HCT116 (cell line): ENCODE results near the gene CLCN4. TPM values are rescaled to one million over a fixed set of nuclear protein-coding genes. Genes with fewer than 3 reads are reported as not detected.
A peak's percentile ranks its signal among the peaks of the same experiment; 100 is the strongest.

Source experiments
- ATAC-seq: fragments of 200-7000 bp; cut with Tn5 transposase; 2 replicates; pipeline ENCODE4 v1.9.1; 2020; ENCODE audit warnings: mild to moderate bottlenecking, moderate library complexity
- BruUV-seq: library from RNA; stranded (reverse); fragments of 400-500 nt; replicated peaks from 2 replicates; lab custom pipeline; 2021; lab: Mats Ljungman, UMichigan
- CTCF ChIA-PET: fragments of 300-600 bp; sonication (Branson Sonifier 250); formaldehyde crosslinking; loops from one replicate; lab custom pipeline; 2021; ENCODE audit warnings: antibody characterized with exemption; lab: Charles Lee
- POLR2A ChIA-PET: fragments of 300-600, 350-600 bp; sonication (Branson Sonifier 250); formaldehyde crosslinking; loops from one replicate; lab custom pipeline; 2021; ENCODE audit warnings: antibody characterized with exemption; lab: Charles Lee
- RAD21 ChIA-PET, 2 experiments: fragments of 300-600 bp; sonication (Branson Sonifier 250); formaldehyde crosslinking; loops; one replicate each; lab custom pipeline; 2023; ENCODE audit warnings: low total read pairs in 2 of 2; ENCODE audit not compliant: uncharacterized antibody in 2 of 2, unreplicated experiment in 2 of 2, low non-redundant PET in 1 of 2; lab: Charles Lee
- DNase-seq: peaks from one replicate; pipeline ENCODE4 v3.0.0-alpha.2; 2010; ENCODE audit warnings: low read depth, low spot score
- H2AFZ ChIP-seq: fragments of 200-600 bp; shearing (Covaris generic), sonication (generic); 2 replicates; pipeline ENCODE4 v1.6.1; 2017; ENCODE audit warnings: low read depth, mixed run types, mixed read lengths, antibody characterized with exemption, low read length; ENCODE audit not compliant: poor library complexity, severe bottlenecking
- H3K27ac ChIP-seq: 2 replicates; pipeline ENCODE4 v1.5.1; 2012; ENCODE audit warnings: low read depth, low read length
- H3K27me3 ChIP-seq: fragments of 200-600 bp; sonication (generic); 2 replicates; pipeline ENCODE4 v1.6.1; 2016; ENCODE audit warnings: mixed run types, low read length, mixed read lengths; ENCODE audit not compliant: insufficient read depth
- H3K36me3 ChIP-seq, 2 experiments: fragments of 200-500 bp in 1 of 2; fragments of 200-600 bp in 1 of 2; sonication (Bioruptor generic) in 1 of 2; sonication (generic) in 1 of 2; 2 replicates each; pipeline versions ENCODE4 v1.5.1 to v1.6.1; 2014 to 2016; ENCODE audit warnings: low read length in 2 of 2, inconsistent platforms in 1 of 2, mixed read lengths in 1 of 2, mixed run types in 1 of 2; ENCODE audit not compliant: insufficient read depth in 2 of 2, control insufficient read depth in 1 of 2
- H3K4me1 ChIP-seq, 2 experiments: fragments of 200-600 bp in 1 of 2; sonication (generic) in 1 of 2; 2 replicates each; pipeline versions ENCODE4 v1.5.1 to v1.6.1; 2012 to 2017; ENCODE audit warnings: low read length in 2 of 2, inconsistent platforms in 1 of 2, mild to moderate bottlenecking in 1 of 2, mixed read lengths in 1 of 2, mixed run types in 1 of 2, moderate library complexity in 1 of 2; ENCODE audit not compliant: insufficient read depth in 2 of 2, control insufficient read depth in 1 of 2
- H3K4me2 ChIP-seq: fragments of 200-600 bp; sonication (generic); 2 replicates; pipeline ENCODE4 v1.6.1; 2017; ENCODE audit warnings: mixed run types, low read length, mixed read lengths
- H3K4me3 ChIP-seq, 2 experiments: fragments of 200-600 bp in 1 of 2; sonication (generic) in 1 of 2; replicated peaks in 1 of 2; 2 replicates each; pipeline ENCODE4 v1.5.1; 2011 to 2016; ENCODE audit warnings: low read length in 2 of 2, control low read depth in 1 of 2, low read depth in 1 of 2, mild to moderate bottlenecking in 1 of 2, mixed read lengths in 1 of 2, mixed run types in 1 of 2
- H3K79me2 ChIP-seq: fragments of 200-600 bp; sonication (generic); 2 replicates; pipeline ENCODE4 v1.6.1; 2017; ENCODE audit warnings: mild to moderate bottlenecking, mixed run types, low read length, moderate library complexity, mixed read lengths; ENCODE audit not compliant: insufficient read depth
- H3K9ac ChIP-seq: fragments of 200-600 bp; sonication (generic); 2 replicates; pipeline ENCODE4 v1.6.1; 2016; ENCODE audit warnings: low read length, mixed read lengths
- H3K9me2 ChIP-seq: fragments of 200-600 bp; sonication (generic), shearing (Covaris generic); 2 replicates; pipeline ENCODE4 v1.6.1; 2017; ENCODE audit warnings: mixed run types, mild to moderate bottlenecking, moderate library complexity; ENCODE audit not compliant: insufficient read depth
- H3K9me3 ChIP-seq, 2 experiments: fragments of 200-500 bp in 1 of 2; fragments of 200-600 bp in 1 of 2; sonication (Bioruptor generic) in 1 of 2; sonication (generic) in 1 of 2; 2 replicates each; pipeline ENCODE4 v1.6.1; 2014 to 2017; ENCODE audit warnings: low read length in 2 of 2, mixed read lengths in 2 of 2, inconsistent platforms in 1 of 2, low read depth in 1 of 2, mild to moderate bottlenecking in 1 of 2, mixed run types in 1 of 2, moderate library complexity in 1 of 2; ENCODE audit not compliant: control insufficient read depth in 1 of 2, insufficient read depth in 1 of 2
- H4K20me1 ChIP-seq: fragments of 200-600 bp; sonication (generic), shearing (Covaris generic); 2 replicates; pipeline ENCODE4 v1.6.1; 2017; ENCODE audit warnings: mixed run types, mild to moderate bottlenecking, moderate library complexity; ENCODE audit not compliant: insufficient read depth
- ATF3 ChIP-seq: IDR thresholded peaks from 2 replicates; pipeline ENCODE4 v1.6.1; 2012
- CBX3 ChIP-seq: IDR thresholded peaks from 2 replicates; pipeline ENCODE4 v1.6.1; 2012; ENCODE audit warnings: low read depth
- CTCF ChIP-seq, 3 experiments: fragments of 200-600 bp in 1 of 3; sonication (generic) in 1 of 3; IDR thresholded peaks in 2 of 3; conservative IDR thresholded peaks in 1 of 3; 2 replicates each; pipeline ENCODE4 v1.5.1; 2012 to 2017; ENCODE audit warnings: low read depth in 2 of 3, low read length in 2 of 3, antibody characterized with exemption in 1 of 3, borderline replicate concordance in 1 of 3, control low read depth in 1 of 3, mild to moderate bottlenecking in 1 of 3, mixed read lengths in 1 of 3, mixed run types in 1 of 3, moderate library complexity in 1 of 3; ENCODE audit not compliant: insufficient read depth in 1 of 3
- EGR1 ChIP-seq: IDR thresholded peaks from 2 replicates; pipeline ENCODE4 v1.6.1; 2012; ENCODE audit warnings: low read depth
- ELF1 ChIP-seq: IDR thresholded peaks from 2 replicates; pipeline ENCODE4 v1.6.1; 2012; ENCODE audit warnings: low read depth, borderline replicate concordance
- EZH2 ChIP-seq: fragments of 200-600 bp; sonication (generic); IDR thresholded peaks from 2 replicates; pipeline ENCODE4 v1.6.1; 2017; ENCODE audit warnings: antibody characterized with exemption, mixed run types
- JUND ChIP-seq: IDR thresholded peaks from 2 replicates; pipeline ENCODE4 v1.6.1; 2012
- POLR2A ChIP-seq: IDR thresholded peaks from 2 replicates; pipeline ENCODE4 v1.7.0; 2011; ENCODE audit warnings: borderline replicate concordance; ENCODE audit not compliant: insufficient read depth, insufficient read length; ENCODE audit errors: extremely low read depth
- POLR2AphosphoS5 ChIP-seq: IDR thresholded peaks from 2 replicates; pipeline ENCODE4 v1.6.1; 2011; ENCODE audit warnings: mild to moderate bottlenecking, low read depth, low read length, moderate library complexity
- RAD21 ChIP-seq: IDR thresholded peaks from 2 replicates; pipeline ENCODE4 v1.6.1; 2012; ENCODE audit warnings: low read depth, mild to moderate bottlenecking
- SIN3A ChIP-seq: IDR thresholded peaks from 2 replicates; pipeline ENCODE4 v1.6.1; 2012; ENCODE audit warnings: low read depth
- SP1 ChIP-seq: IDR thresholded peaks from 2 replicates; pipeline ENCODE4 v1.6.1; 2012; ENCODE audit warnings: low read depth
- SRF ChIP-seq: IDR thresholded peaks from 2 replicates; pipeline ENCODE4 v1.6.1; 2012; ENCODE audit warnings: low read depth
- TCF7L2 ChIP-seq: IDR thresholded peaks from 2 replicates; pipeline ENCODE4 v1.7.0; 2011; ENCODE audit warnings: borderline replicate concordance, inconsistent platforms; ENCODE audit not compliant: insufficient read depth, insufficient read length; ENCODE audit errors: extremely low read depth
- ZFX ChIP-seq: fragments of 450-650 bp; IDR thresholded peaks from 2 replicates; pipeline ENCODE4 v1.6.1; 2017
- ZNF274 ChIP-seq: fragments of 200-500 bp; sonication (Bioruptor generic); IDR thresholded peaks from 2 replicates; pipeline ENCODE4 v1.6.1; 2014; ENCODE audit warnings: mild to moderate bottlenecking, low read depth, low read length, inconsistent platforms
- intact Hi-C: fragments of 100-400 bp; cut with micrococcal nuclease; formaldehyde crosslinking; loops from 2 replicates; pipeline ENCODE4 v1.10.0; 2022
- total RNA-seq: library from RNA; stranded (reverse); gene quantifications from one replicate; pipeline ENCODE4 v1.2.1, GENCODE V29; 2021; ENCODE audit not compliant: unreplicated experiment
- TF ChIP-seq, protein P1 (sequence below): IDR thresholded peaks from 2 replicates; pipeline ENCODE4 v1.6.1; 2011; ENCODE audit warnings: mild to moderate bottlenecking, low read length, moderate library complexity; ENCODE audit not compliant: insufficient replicate concordance; ENCODE audit errors: extremely low read depth

Gene CLCN4
- total RNA-seq, 1 experiment from 2014 or later = 3.1 TPM

DNA sequence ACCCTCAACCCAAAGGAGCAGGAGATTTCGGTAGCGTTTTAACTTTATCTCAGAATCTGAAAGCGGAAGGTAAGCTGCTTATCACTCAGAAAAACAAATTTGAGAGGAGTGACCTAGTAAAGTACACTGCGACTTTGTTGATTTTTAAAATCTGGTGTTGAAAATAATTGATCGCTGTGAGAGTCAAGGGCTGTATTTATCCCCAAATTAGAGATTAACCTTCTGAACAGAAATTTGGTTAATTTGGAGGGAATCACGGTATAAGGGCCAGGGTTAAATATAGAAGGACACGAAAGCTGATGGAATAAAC, 212 bp downstream of the CLCN4 start:
- Histone ChIP-seq H3K9me2 (no peaks in the 10 kb centered on the region), H3K4me3 (peak overlapping the region; percentile 40 to 55), H3K27ac (peak overlapping the region; percentile 35), H3K4me1 (peaks cover 4 to 17% of the 10 kb centered on the region in 2 experiments; a peak in 3 of 4 replicates), H3K27me3 (no peaks in the 10 kb centered on the region), H2AFZ (peak overlapping the region; percentile 52), H3K9ac (peak overlapping the region; percentile 46), H3K4me2 (peak overlapping the region; percentile 77), H3K79me2 (no peaks in the 10 kb centered on the region), H3K9me3 (no peaks in the 10 kb centered on the region), H4K20me1 (no peaks in the 10 kb centered on the region), H3K36me3 (no peaks in the 10 kb centered on the region)
- ChIA-PET RAD21 (no interaction called here), POLR2A (no interaction called here), CTCF (no interaction called here)
- DNase-seq = no peak
- TF ChIP-seq ELF1 (no peak), SIN3A (no peak), POLR2AphosphoS5 (no peak), SP1 (no peak), ATF3 (no peak), CBX3 (no peak), POLR2A (no peak), ZNF274 (no peak), CTCF (IDR thresholded peaks at IDR 0.05 in 2 of 3, conservative IDR thresholded peaks at IDR 0.05 in 1 of 3; ENCODE audit: borderline replicate concordance in 1 of 3, insufficient read depth in 1 of 3, low read depth in 2 of 3, low read length in 2 of 3) (no peak), SRF (no peak), EZH2 (no peak), TCF7L2 (no peak), EGR1 (no peak), ZFX (no peak), JUND (no peak), RAD21 (no peak)
- TF ChIP-seq, protein P1, sequence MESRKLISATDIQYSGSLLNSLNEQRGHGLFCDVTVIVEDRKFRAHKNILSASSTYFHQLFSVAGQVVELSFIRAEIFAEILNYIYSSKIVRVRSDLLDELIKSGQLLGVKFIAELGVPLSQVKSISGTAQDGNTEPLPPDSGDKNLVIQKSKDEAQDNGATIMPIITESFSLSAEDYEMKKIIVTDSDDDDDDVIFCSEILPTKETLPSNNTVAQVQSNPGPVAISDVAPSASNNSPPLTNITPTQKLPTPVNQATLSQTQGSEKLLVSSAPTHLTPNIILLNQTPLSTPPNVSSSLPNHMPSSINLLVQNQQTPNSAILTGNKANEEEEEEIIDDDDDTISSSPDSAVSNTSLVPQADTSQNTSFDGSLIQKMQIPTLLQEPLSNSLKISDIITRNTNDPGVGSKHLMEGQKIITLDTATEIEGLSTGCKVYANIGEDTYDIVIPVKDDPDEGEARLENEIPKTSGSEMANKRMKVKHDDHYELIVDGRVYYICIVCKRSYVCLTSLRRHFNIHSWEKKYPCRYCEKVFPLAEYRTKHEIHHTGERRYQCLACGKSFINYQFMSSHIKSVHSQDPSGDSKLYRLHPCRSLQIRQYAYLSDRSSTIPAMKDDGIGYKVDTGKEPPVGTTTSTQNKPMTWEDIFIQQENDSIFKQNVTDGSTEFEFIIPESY = no peak
- TSS peak; percentile 81 for BruUV-seq
- ATAC-seq = 0 out of 2 replicates have a peak, but pooled peaks have one; percentile 6
- intact Hi-C loops = no loop called here
